A549 (cell line): ENCODE data around the gene FBXO34.

Source experiments
- BHLHE40 ChIP-seq: IDR thresholded peaks from 2 replicates; pipeline ENCODE4 v1.6.1; 2012; ENCODE audit warnings: low read depth, low read length, inconsistent platforms
- EP300 ChIP-seq, 2 experiments: fragments of >200 bp; sonication (Bioruptor Twin); formaldehyde crosslinking; IDR thresholded peaks; 2 replicates in 1 of 2; 3 replicates in 1 of 2; pipeline ENCODE4 v1.6.1; 2016 to 2017
- KDM5A ChIP-seq: fragments of 200-600 bp; sonication (generic); IDR thresholded peaks from 2 replicates; pipeline ENCODE4 v1.6.1; 2016; ENCODE audit warnings: antibody characterized with exemption, mild to moderate bottlenecking
- MAFK ChIP-seq: fragments of 450-650 bp; IDR thresholded peaks from 2 replicates; pipeline ENCODE4 v1.6.1; 2014; ENCODE audit not compliant: partially characterized antibody
- NFE2L2 ChIP-seq: fragments of 150-350 bp; conservative IDR thresholded peaks from 2 replicates; pipeline ENCODE4 v1.6.1; 2014; ENCODE audit warnings: low read length
- POLR2A ChIP-seq: IDR thresholded peaks from 2 replicates; pipeline ENCODE4 v1.6.1; 2012; ENCODE audit warnings: mild to moderate bottlenecking, low read length
- TF ChIP-seq, protein P1 (sequence below): fragments of >200 bp; sonication (Bioruptor Twin); formaldehyde crosslinking; IDR thresholded peaks from 3 replicates; pipeline ENCODE4 v1.5.1; 2016
- TF ChIP-seq, protein P2 (sequence below): IDR thresholded peaks from 2 replicates; pipeline ENCODE4 v1.6.1; 2012
- TF ChIP-seq, protein P3 (sequence below): fragments of 200-600 bp; sonication (generic); IDR thresholded peaks from 2 replicates; pipeline ENCODE4 v1.6.1; 2016; ENCODE audit warnings: antibody characterized with exemption, mild to moderate bottlenecking, moderate library complexity

DNA sequence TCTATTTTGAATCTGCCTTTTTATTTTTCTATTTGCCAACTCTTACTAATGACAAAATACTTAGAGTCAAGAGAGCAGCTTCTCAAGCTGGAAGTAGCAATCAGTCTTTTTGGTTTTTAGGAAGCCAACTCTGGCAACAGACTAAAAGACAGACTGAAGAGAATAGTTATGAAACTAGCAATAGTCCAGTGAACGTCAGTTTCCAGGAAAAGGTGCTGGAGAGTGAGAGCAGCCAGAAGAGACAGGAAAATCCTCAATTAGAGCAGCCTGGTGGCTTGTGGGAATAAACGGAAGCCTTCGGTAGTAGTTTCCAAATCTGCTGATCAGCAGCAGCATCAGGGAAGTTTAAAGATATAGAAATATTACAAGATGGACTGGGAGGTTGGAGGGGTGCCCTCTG lies 113.3 kb downstream of the FBXO34 start:
- TF ChIP-seq EP300 (IDR thresholded peaks at IDR 0.05) (no peak), POLR2A (no peak), MAFK (no peak), KDM5A (no peak), BHLHE40 (no peak), NFE2L2 (no peak)
- TF ChIP-seq, protein P1, sequence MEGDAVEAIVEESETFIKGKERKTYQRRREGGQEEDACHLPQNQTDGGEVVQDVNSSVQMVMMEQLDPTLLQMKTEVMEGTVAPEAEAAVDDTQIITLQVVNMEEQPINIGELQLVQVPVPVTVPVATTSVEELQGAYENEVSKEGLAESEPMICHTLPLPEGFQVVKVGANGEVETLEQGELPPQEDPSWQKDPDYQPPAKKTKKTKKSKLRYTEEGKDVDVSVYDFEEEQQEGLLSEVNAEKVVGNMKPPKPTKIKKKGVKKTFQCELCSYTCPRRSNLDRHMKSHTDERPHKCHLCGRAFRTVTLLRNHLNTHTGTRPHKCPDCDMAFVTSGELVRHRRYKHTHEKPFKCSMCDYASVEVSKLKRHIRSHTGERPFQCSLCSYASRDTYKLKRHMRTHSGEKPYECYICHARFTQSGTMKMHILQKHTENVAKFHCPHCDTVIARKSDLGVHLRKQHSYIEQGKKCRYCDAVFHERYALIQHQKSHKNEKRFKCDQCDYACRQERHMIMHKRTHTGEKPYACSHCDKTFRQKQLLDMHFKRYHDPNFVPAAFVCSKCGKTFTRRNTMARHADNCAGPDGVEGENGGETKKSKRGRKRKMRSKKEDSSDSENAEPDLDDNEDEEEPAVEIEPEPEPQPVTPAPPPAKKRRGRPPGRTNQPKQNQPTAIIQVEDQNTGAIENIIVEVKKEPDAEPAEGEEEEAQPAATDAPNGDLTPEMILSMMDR, result no peak
- TF ChIP-seq, protein P2, sequence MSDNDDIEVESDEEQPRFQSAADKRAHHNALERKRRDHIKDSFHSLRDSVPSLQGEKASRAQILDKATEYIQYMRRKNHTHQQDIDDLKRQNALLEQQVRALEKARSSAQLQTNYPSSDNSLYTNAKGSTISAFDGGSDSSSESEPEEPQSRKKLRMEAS, result no peak
- TF ChIP-seq, protein P3, sequence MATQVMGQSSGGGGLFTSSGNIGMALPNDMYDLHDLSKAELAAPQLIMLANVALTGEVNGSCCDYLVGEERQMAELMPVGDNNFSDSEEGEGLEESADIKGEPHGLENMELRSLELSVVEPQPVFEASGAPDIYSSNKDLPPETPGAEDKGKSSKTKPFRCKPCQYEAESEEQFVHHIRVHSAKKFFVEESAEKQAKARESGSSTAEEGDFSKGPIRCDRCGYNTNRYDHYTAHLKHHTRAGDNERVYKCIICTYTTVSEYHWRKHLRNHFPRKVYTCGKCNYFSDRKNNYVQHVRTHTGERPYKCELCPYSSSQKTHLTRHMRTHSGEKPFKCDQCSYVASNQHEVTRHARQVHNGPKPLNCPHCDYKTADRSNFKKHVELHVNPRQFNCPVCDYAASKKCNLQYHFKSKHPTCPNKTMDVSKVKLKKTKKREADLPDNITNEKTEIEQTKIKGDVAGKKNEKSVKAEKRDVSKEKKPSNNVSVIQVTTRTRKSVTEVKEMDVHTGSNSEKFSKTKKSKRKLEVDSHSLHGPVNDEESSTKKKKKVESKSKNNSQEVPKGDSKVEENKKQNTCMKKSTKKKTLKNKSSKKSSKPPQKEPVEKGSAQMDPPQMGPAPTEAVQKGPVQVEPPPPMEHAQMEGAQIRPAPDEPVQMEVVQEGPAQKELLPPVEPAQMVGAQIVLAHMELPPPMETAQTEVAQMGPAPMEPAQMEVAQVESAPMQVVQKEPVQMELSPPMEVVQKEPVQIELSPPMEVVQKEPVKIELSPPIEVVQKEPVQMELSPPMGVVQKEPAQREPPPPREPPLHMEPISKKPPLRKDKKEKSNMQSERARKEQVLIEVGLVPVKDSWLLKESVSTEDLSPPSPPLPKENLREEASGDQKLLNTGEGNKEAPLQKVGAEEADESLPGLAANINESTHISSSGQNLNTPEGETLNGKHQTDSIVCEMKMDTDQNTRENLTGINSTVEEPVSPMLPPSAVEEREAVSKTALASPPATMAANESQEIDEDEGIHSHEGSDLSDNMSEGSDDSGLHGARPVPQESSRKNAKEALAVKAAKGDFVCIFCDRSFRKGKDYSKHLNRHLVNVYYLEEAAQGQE, result no peak
